ENCODE measurements around the gene GLYR1. TPM values are rescaled to one million over a fixed set of nuclear protein-coding genes. Genes with fewer than 3 reads are reported as not detected.

The GLYR1 gene
- total and polyA plus RNA-seq, 2 experiments from 2014 or later: 59.9 to 105 TPM

DNA sequence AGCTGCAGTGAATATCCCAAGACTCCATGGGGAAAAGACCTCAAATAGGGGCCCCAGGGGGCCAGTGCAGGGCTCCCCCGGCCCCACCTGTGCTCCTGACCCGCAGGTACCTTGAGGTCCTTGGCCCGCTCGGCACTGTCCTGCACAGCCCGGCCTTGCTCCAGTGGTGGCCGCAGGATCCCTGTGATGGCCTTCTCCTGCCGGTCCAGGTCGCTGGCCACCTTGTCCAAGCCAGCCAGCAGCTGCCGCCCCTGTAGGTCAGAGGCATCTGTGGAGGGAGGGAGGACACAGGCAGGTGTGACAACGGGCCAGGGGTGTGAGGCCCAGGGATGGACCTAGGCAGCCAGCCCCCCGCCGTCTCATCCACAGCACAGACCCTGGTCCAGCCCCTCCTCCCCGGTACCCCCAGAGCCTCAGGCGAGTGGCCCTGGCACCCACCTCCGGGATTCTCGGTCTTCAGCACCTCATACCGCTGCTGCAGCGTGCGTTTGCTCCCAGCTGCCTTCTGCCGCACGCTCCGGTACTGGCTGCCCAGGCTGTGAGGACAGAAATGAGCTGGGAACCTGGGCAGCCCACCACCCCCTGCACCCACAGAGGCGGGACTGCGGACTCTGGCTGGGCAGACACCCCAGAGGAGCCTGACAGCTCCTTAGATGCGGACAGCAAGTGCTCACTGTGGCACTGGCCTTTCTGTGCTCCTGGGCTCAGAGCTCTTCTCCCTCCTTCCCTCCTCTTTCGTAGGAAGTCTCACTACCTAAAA, 46.2 kb upstream of the GLYR1 start:
- Histone ChIP-seq H3K27ac (ENCODE audit: low read depth) (no peak overlapping the region), H2AFZ (no peak overlapping the region), H3K27me3 (ENCODE audit: insufficient read depth) (no peaks in the 10 kb centered on the region), H3K4me3 (no peak overlapping the region), H3K4me2 (no peak overlapping the region), H3K4me1 (ENCODE audit: insufficient read depth) (no peaks in the 10 kb centered on the region), H4K20me1 (replicated peaks; ENCODE audit: insufficient read depth) (no peaks in the 10 kb centered on the region), H3F3A (replicated peaks; ENCODE audit: low read depth) (0 out of 2 replicates have a peak, but pooled peaks cover 10% of the 10 kb centered on the region), H3K9me2 (ENCODE audit: insufficient read depth) (no peaks in the 10 kb centered on the region), H3K36me3 (ENCODE audit: insufficient read depth) (no peaks in the 10 kb centered on the region; the same call in 1 of the 2 replicates), H3K79me2 (replicated peaks; ENCODE audit: insufficient read depth) (no peaks in the 10 kb centered on the region)
- Mint-ChIP-seq H3K36me3 (ENCODE audit: low read depth) (peaks cover 37% of the 10 kb centered on the region), H3K27ac (no peak overlapping the region; the same call in 1 of the 2 replicates), H3K27me3 (ENCODE audit: insufficient read depth, low read depth, poor library complexity) (peaks cover 5% of the 10 kb centered on the region), H3K4me3 (no peak overlapping the region; the same call in 2 of the 3 replicates), H3K4me1 (no peaks in the 10 kb centered on the region; the same call in 2 of the 3 replicates), H3K9me3 (0 out of 3 replicates have a peak, but pooled peaks cover 1% of the 10 kb centered on the region)
- DNase-seq (ENCODE audit: low spot score) (no peak), ATAC-seq (no peak)
- TF ChIP-seq, protein P1, sequence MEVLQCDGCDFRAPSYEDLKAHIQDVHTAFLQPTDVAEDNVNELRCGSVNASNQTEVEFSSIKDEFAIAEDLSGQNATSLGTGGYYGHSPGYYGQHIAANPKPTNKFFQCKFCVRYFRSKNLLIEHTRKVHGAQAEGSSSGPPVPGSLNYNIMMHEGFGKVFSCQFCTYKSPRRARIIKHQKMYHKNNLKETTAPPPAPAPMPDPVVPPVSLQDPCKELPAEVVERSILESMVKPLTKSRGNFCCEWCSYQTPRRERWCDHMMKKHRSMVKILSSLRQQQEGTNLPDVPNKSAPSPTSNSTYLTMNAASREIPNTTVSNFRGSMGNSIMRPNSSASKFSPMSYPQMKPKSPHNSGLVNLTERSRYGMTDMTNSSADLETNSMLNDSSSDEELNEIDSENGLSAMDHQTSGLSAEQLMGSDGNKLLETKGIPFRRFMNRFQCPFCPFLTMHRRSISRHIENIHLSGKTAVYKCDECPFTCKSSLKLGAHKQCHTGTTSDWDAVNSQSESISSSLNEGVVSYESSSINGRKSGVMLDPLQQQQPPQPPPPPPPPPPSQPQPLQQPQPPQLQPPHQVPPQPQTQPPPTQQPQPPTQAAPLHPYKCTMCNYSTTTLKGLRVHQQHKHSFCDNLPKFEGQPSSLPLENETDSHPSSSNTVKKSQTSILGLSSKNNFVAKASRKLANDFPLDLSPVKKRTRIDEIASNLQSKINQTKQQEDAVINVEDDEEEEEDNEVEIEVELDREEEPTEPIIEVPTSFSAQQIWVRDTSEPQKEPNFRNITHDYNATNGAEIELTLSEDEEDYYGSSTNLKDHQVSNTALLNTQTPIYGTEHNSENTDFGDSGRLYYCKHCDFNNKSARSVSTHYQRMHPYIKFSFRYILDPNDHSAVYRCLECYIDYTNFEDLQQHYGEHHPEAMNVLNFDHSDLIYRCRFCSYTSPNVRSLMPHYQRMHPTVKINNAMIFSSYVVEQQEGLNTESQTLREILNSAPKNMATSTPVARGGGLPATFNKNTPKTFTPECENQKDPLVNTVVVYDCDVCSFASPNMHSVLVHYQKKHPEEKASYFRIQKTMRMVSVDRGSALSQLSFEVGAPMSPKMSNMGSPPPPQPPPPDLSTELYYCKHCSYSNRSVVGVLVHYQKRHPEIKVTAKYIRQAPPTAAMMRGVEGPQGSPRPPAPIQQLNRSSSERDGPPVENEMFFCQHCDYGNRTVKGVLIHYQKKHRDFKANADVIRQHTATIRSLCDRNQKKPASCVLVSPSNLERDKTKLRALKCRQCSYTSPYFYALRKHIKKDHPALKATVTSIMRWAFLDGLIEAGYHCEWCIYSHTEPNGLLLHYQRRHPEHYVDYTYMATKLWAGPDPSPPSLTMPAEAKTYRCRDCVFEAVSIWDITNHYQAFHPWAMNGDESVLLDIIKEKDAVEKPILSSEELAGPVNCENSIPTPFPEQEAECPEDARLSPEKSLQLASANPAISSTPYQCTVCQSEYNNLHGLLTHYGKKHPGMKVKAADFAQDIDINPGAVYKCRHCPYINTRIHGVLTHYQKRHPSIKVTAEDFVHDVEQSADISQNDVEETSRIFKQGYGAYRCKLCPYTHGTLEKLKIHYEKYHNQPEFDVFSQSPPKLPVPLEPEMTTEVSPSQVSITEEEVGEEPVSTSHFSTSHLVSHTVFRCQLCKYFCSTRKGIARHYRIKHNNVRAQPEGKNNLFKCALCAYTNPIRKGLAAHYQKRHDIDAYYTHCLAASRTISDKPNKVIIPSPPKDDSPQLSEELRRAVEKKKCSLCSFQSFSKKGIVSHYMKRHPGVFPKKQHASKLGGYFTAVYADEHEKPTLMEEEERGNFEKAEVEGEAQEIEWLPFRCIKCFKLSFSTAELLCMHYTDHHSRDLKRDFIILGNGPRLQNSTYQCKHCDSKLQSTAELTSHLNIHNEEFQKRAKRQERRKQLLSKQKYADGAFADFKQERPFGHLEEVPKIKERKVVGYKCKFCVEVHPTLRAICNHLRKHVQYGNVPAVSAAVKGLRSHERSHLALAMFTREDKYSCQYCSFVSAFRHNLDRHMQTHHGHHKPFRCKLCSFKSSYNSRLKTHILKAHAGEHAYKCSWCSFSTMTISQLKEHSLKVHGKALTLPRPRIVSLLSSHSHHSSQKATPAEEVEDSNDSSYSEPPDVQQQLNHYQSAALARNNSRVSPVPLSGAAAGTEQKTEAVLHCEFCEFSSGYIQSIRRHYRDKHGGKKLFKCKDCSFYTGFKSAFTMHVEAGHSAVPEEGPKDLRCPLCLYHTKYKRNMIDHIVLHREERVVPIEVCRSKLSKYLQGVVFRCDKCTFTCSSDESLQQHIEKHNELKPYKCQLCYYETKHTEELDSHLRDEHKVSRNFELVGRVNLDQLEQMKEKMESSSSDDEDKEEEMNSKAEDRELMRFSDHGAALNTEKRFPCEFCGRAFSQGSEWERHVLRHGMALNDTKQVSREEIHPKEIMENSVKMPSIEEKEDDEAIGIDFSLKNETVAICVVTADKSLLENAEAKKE (CRISPR knock-in tag; IDR thresholded peaks at IDR 0.05): no peak
- TF ChIP-seq JUNB (IDR thresholded peaks at IDR 0.05; ENCODE audit: unreplicated experiment): no peak
- no peak for TF ChIP-seq ZNF331 (CRISPR knock-in tag; IDR thresholded peaks at IDR 0.05; ENCODE audit: low read depth)
- no peak for TF ChIP-seq EZH2 (IDR thresholded peaks at IDR 0.05; ENCODE audit: low read depth, unreplicated experiment)
- no peak for TF ChIP-seq ZNF114 (CRISPR knock-in tag; IDR thresholded peaks at IDR 0.05)
- no peak for TF ChIP-seq CREB1 (CRISPR knock-in tag; IDR thresholded peaks at IDR 0.05; ENCODE audit: low read depth)
- TF ChIP-seq EZH2phosphoT487 (IDR thresholded peaks at IDR 0.05; ENCODE audit: unreplicated experiment): no peak
- no peak for TF ChIP-seq POLR2AphosphoS5 (IDR thresholded peaks at IDR 0.05; ENCODE audit: low read depth)

Measured in GM23338 (cell line).